GM19452 (cell line): ENCODE data around the gene CDK2AP2.
"Not testable (repeated sequence)": the region's sequence is repeated elsewhere in the genome, so short reads cannot be mapped to it uniquely, and the experiment has no call there.

Experiments
- ATAC-seq: cut with Tn5 transposase; IDR thresholded peaks from one replicate; pipeline ENCODE4 v1.9.1; 2021; ENCODE audit not compliant: unreplicated experiment

The CDK2AP2 gene

GRCh38 chr11:67468056-67468455 is 39.9 kb downstream of the CDK2AP2 start:
- no peak for ATAC-seq

DNA sequence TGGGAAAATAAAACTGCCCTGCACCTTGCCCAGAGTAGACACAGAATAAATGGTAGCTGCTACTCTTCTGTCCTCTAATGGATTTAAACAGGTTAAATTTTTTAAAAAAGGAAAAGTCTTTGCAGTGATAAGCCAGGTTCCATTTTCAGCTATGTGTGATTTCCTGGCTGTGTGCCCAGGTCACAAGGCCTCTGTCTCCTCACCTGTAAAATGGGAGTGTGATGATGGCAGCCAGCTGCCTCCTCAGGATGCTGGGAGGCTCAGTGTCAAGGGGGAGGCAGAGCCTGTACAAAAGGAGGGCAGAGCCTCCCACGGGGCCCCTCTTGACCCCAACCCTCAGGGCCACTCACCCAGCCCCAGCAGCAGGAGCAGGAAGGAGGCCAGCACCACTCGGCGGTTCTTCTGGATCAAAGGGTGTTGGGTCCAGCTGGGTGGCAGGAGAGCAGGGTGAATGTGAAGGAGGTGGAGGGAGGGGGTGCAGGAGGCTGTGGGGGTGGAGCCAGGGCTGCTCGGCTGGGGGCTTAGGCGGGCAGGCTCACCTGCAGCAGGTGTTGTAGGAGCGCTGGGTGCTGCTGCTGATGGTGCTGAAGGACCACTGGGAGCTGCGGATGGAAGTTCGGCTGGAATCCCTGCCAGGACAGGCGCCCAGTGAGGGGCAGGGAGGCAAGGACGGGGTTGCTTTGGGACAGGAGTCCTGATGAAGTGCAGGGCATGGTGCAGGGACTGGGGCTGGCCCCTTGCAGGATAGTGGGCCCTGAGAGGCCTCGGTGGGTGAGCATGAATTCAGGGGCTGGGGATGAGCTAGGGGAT is 40.8 kb downstream of the CDK2AP2 start:
- no peak for ATAC-seq

- ATAC-seq, result no peak
These were observed 41.6 kb downstream of the CDK2AP2 start for GRCh38 chr11:67466367-67466766.

GRCh38 chr11:67465530-67465929 is 42.4 kb downstream of the CDK2AP2 start:
- not testable (repeated sequence) for ATAC-seq

GRCh38 chr11:67465189-67465510 is 42.8 kb downstream of the CDK2AP2 start:
- ATAC-seq, result no peak

GRCh38 chr11:67464411-67465188 is 43.4 kb downstream of the CDK2AP2 start:
- peak; percentile 63 for ATAC-seq

DNA sequence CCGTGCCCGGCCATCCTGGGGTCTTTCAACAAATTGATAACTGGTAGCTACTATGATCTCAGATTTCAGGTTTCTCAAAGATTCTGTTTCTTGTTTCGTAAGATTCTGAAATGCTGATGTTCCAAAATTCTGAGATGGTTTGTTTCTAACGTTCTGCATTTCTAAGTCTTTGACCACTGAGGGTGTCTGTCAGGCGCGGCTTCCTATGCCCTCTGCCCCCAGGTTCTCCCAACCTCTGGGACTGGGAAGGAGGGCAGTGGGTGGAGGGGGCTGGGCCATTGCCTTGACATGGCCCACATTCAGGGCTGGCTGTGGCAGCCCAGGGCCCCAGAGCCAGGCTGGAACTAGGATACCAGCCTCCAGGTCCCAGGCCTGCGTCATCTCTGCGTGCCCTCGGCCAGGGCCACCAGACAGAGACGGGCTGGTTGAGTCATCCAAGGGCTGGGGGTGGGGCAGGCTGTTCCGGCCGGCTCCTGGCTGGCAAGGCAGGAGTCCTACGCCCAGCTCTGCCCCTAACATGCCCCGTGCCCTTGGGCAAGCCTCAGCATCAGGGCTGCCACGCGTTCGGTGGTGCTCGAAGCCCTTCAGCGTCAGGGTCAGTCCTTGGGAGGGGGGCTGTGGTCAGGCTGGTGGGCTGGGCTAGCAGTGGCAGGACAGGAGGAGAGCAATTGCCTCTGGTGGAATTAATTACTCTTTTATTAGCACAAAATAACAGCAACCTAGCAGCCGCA is 44.1 kb downstream of the CDK2AP2 start:
- no peak for ATAC-seq

GRCh38 chr11:67463186-67463585 is 44.8 kb downstream of the CDK2AP2 start:
- ATAC-seq, result no peak

DNA sequence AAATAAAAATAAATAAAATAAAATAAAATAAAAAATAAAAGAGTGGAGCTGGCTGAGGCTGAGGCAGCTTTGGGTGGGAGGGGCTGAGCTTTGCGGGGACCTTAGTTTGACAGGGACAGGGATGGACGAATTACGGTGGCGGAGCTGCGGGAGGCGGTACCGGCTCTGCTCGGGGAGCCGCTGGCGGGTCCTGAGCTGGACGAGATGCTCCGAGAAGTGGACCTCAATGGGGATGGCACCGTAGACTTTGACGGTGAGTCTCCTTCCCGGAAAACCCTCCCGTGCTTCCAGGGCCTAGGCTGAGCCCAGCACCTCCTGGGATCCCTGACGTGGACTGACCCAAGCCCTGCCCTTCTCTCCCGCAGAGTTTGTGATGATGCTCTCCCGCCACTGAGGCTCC is 49.7 kb downstream of the CDK2AP2 start:
- ATAC-seq, result no peak

GRCh38 chr11:67457453-67457852 is 50.5 kb downstream of the CDK2AP2 start:
- ATAC-seq, result no peak
